ENCODE data around the gene CASZ1.

DNA sequence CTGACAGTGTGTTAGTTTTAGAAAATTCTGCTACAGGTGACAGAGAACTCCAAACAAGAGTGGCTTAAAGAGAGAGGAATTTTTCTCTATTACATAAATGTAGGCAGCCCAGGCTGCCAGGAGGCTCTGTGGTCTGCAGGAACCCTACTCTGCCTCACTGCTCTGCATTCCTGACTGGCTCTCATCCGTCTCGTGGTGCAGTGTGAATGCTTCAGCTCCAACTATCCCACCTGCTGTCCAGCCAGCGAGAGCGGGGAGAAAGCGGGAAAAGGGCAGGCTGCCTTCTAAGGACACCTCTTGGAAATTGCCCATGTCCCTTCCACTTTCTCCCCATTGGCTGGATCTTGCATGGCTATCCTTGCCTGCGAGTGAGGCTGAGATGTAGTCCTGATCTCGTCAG is 190.4 kb downstream of the CASZ1 start:
- TF ChIP-seq EP300 (IDR thresholded peaks at IDR 0.05), result no peak
- no peak for TF ChIP-seq POLR2A (IDR thresholded peaks at IDR 0.05)
- TF ChIP-seq POLR2AphosphoS5 (IDR thresholded peaks at IDR 0.05), result no peak
- no peak for TF ChIP-seq CTCF (IDR thresholded peaks at IDR 0.05)
